Measurements from ENCODE around the gene HSD17B2.
"Not testable (repeated sequence)": the region's sequence is repeated elsewhere in the genome, so short reads cannot be mapped to it uniquely, and the experiment has no call there.

HSD17B2 gene

DNA sequence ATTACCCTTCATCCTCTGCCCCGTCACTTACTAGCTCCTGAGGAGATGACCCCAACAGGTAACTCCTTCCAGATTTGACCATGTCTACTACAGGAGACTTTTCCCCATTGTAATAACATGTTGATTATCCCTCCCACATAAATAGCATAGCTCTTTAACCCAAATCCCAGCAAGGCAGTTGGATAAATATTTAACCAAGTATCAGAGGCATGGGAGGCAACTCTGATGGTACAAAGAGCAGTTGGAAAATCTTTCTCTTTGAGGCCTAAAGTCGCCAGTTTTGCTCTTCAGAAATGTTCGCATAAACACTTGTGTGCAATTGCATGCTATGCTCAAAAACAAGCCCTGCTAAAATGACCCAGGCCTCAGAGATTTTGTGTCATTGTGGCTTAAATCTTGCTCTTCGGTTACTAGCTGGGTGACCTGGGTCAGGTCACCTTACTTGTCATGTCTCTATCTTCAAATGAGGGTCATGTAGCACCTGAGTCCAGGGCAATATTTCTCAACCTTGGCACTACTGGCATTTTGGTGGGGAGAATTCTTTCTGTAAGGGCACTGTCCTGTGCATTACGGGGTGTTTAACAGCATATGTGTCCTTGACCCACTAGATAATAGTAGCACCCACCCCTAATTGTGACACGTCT, 48.8 kb downstream of the HSD17B2 start:
- no peak for DNase-seq

GRCh38 chr16:82085011-82085779, 50.1 kb downstream of the HSD17B2 start:
- no peak for DNase-seq

GRCh38 chr16:82088483-82088882, 53.4 kb downstream of the HSD17B2 start:
- DNase-seq: no peak

DNA sequence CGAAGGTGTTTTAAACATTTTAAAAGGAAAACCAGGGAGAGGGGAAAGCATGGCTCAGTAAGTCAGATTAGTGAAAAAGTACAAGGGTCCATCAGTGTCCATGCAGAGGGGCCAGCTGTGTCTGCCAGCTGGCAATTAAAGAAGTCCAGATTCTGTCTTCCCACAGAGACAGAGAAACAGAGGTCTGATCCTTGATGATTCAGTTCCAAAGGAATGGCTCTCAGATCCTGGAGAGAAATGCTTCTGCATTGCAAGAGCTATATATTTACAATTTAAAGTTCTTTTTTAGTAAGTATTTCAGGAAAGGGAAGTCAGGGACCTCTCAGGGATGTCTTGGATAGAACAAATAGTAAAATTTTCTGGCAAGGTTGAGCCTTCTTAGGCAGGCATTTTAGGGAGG, 56.2 kb downstream of the HSD17B2 start:
- DNase-seq: no peak

DNA sequence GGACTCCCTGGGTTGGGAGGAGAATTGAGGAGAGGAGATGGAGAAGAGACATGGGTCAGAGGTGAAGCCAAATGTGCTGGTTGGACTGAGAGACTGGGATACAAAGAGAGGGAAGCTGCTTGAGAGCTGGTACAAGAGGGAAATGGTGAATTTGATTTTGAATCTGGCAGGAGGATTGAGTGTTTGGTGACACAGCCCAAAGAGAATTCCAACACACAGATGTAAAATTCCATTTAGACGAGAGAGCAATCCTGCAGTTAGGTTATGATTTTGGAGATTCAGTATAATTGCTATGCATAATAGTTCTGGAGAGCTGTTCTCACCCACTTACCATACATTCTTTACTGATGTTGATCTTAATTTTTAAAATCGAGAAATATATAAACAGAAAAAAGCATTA, 57.7 kb downstream of the HSD17B2 start:
- DNase-seq: no peak

GRCh38 chr16:82093666-82094300, 58.7 kb downstream of the HSD17B2 start:
- DNase-seq: no peak

DNA sequence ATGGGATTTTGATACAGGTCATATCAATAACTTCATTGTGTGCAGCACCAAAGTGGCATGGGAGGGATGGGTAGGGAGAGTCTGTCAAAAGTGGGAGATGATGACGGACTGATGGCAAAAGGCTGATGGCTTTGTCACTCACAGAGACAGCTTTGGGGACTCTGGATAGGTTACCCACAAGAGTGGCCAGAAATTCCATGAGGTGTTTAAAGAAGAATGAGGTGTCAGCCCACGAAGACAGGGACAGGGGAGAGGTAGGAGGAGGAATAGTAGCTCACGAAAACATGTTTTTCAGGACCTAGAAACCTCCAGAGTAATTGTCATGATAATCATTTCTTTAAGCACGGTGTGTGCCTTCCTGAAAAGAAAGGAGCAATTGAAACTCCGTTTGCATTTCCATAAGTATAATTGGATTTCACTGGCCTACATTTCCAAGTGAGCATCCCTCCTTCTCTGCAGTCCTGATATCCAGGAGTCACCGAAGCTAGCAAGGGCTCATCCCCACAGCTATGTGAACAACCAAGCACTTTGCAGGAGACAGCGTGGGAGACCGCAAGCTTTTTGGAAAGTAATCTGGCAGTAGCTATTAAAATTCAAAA, 60.0 kb downstream of the HSD17B2 start:
- DNase-seq: no peak

DNA sequence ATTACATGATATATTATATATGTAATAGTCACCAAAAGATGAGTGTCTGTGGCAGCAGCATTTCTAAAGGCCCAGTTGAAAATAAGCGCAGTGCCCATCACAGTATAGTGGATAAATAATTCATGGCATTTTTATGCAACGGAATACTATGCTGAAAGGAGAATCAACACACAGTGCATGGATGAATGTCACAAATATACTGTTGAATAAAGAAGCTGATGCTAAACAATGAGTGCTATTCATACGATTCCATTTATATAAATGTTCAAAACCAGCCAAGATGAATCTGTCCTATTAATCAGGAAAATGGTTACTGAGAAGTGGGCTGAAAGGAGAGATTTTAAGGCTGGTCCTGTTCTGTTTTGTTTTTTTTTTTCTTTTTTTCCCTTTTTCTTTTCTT, 61.6 kb downstream of the HSD17B2 start:
- DNase-seq: no peak

DNA sequence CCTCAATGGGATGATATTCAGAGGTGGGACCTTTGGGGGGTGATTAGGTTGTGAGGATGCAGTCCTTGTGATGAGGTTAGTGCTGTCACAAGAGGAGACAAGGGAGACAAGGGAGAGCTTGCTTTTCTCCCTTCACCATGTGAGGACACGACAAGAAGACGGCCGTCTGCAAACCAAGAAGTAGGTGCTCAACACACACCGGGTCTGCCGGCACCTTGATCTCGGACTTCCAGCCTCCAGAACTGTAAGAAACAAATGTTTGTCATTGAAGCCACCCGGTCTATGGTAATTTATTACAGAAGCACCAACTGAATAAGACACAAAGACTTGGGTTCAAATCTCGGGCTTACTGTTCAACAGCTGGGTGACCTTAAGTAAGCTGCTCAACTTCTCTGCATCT, 70.1 kb downstream of the HSD17B2 start:
- no peak for DNase-seq

- no peak for DNase-seq
Observed at GRCh38 chr16:82108100-82108499, 73.0 kb downstream of the HSD17B2 start.

DNA sequence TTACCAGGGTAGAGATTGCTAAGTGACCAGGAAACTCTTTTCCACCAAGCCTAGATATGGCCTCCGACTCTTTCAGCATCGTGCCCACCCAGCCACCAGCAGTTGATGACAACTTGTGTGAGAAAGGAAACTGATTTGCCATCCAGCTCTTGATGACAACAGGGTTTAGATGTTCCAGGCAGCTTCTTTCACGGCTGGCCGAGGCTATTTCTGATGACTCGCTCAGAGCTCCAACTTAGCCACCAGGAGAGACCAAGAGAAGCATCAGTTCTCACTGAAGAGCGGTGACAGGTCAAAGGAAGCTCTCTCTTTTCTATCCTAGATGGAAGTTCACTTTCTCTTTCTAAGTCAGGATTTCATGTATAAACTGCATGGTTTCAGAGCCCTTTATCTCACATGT, 73.7 kb downstream of the HSD17B2 start:
- DNase-seq: no peak

GRCh38 chr16:82109266-82109665, 74.2 kb downstream of the HSD17B2 start:
- DNase-seq: not testable (repeated sequence)

DNA sequence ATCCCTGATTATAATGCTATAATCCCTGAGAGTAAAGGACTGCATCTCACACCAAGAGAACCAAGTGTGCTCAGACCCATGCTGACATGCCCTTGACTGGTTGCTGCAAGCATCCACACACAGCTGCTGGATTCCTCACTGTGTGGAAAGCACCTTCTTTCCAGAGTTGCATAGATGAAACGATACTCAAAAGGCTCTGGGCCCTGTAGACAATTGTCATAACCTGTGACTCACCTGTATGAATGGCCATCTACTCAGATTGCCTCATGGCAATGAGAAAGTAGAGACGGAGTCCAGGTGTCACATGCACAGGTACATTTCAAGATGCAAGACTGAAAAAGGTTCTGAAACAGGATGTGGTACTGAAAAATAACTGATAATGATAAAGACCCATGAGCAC, 76.9 kb downstream of the HSD17B2 start:
- DNase-seq: no peak

GRCh38 chr16:82113741-82114140, 78.7 kb downstream of the HSD17B2 start:
- no peak for DNase-seq

GRCh38 chr16:82116535-82116934, 81.5 kb downstream of the HSD17B2 start:
- no peak for DNase-seq

GRCh38 chr16:82118749-82119148, 83.7 kb downstream of the HSD17B2 start:
- no peak for DNase-seq

- DNase-seq: no peak
Observed at GRCh38 chr16:82119405-82119804, 84.4 kb downstream of the HSD17B2 start.

DNA sequence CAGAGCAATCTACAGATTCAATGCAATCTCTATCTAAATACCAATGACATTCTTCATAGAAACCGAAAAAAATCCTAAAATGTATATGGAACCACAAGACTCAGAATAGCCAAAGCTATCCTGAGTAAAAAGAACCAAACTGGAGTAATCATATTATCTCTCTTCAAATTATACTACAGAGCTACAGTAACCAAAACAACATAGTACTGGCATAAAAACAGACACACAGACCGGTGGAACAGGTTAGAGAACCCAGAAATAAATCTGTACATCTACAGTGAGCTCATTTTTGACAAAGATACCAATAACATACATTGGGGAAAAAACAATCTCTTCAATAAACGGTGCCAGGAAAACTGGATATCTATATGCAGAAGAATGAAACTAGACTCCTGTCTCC, 89.6 kb downstream of the HSD17B2 start:
- no peak for DNase-seq

GRCh38 chr16:82129881-82130280, 94.8 kb downstream of the HSD17B2 start:
- no peak for DNase-seq

- DNase-seq: no peak
Observed at GRCh38 chr16:82133798-82134197, 98.7 kb downstream of the HSD17B2 start.

DNA sequence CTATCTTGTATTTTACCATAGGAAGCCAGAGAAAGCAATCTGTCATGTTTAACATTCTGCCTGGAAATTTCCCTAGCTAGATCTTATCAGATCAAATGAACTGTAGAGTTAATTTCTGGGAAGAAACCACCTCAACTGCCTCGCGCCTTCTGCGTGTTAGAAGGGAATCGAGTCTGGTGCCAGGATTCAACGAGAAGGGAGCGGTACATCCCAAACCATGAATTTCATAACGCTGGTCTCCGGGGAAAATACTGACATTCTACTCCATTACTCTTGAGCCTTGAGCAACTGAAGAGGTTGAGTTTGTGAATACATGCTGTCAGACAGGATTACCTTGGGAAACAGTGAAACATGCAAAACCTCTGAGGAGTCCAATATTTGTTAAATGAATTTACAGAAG, 99.8 kb downstream of the HSD17B2 start:
- DNase-seq: no peak

GRCh38 chr16:82135844-82136243, 100.8 kb downstream of the HSD17B2 start:
- DNase-seq: no peak

DNA sequence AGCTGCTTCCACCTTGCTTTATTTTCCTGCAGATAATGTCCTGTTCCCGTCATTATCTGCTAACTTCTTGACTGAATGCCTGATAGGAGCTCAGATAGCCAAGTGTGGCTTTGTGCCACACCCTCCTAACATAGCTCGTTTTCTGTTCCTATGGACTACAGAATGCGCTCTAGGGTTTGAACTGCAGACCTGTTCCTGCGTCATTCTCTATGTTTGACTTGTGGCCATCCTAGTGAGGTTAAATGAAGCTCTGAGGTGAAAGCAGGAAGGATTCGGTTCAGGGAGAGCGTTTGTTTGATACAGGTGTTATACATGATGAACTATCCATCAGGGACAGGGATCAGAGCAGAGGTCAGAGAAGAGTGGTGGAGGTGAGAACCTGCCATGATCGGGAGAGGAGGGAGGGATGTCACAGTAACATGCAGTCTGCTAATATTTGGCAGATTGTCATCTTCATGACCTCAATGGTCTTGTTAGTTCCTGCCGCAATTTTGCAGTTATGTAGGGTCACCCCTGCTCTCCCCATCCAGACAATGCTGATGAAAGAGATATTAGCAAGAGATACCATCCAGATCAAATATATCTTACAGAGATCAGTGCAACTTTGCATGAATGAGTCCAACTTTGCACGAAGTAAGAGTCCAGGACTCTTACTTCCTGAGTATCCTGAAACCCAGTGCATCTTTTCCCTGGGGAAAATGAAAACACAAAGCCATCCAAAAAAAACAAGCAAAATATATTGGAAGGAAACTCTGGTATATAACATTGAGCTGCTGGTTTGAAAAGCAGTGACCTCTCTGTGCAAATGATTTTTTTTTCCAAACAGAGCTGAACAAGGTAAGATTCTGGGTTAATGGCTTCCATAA, 102.1 kb downstream of the HSD17B2 start:
- peak; percentile 49 for DNase-seq

Measured in hematopoietic multipotent progenitor cell treated with erythropoietin and hydrocortisone succinate and interleukin-3 and kit ligand, for 8 days (in vitro differentiated cells).